Hepatic stellate cell (primary cell): Measurements from ENCODE around the gene ME3.
"Not testable (repeated sequence)": the region's sequence is repeated elsewhere in the genome, so short reads cannot be mapped to it uniquely, and the experiment has no call there.

Source experiments
- DNase-seq: peaks from one replicate; pipeline ENCODE4 v3.0.0; 2011; ENCODE audit warnings: low spot score

ME3 gene

GRCh38 chr11:86587264-86588193, 84.9 kb downstream of the ME3 start:
- no peak for DNase-seq

- DNase-seq: no peak
Observed at GRCh38 chr11:86586307-86586706, 86.1 kb downstream of the ME3 start.

DNA sequence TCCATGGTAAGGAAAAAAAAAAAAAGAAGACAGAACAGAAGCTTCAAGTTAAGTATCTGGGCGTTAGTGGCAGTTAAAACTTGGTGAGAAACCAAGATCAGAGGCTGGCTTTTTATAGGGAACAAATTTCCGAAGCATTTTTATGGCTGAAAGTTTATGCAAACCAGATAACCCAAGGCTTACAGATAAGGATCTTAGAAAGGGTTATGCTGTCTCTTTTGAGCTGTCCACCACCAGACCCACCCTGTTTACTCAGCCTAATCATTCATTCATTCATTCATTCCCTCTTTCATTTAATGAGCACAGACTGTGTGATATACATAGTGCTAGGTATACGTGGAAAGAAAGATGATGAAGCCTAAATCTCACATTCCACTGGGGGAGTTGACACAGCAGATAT, 89.5 kb downstream of the ME3 start:
- no peak for DNase-seq

- DNase-seq: no peak
Observed at GRCh38 chr11:86580535-86580934, 91.9 kb downstream of the ME3 start.

- no peak for DNase-seq
Observed at GRCh38 chr11:86579406-86579731, 93.0 kb downstream of the ME3 start.

- no peak for DNase-seq
Observed at GRCh38 chr11:86578727-86579405, 93.5 kb downstream of the ME3 start.

DNA sequence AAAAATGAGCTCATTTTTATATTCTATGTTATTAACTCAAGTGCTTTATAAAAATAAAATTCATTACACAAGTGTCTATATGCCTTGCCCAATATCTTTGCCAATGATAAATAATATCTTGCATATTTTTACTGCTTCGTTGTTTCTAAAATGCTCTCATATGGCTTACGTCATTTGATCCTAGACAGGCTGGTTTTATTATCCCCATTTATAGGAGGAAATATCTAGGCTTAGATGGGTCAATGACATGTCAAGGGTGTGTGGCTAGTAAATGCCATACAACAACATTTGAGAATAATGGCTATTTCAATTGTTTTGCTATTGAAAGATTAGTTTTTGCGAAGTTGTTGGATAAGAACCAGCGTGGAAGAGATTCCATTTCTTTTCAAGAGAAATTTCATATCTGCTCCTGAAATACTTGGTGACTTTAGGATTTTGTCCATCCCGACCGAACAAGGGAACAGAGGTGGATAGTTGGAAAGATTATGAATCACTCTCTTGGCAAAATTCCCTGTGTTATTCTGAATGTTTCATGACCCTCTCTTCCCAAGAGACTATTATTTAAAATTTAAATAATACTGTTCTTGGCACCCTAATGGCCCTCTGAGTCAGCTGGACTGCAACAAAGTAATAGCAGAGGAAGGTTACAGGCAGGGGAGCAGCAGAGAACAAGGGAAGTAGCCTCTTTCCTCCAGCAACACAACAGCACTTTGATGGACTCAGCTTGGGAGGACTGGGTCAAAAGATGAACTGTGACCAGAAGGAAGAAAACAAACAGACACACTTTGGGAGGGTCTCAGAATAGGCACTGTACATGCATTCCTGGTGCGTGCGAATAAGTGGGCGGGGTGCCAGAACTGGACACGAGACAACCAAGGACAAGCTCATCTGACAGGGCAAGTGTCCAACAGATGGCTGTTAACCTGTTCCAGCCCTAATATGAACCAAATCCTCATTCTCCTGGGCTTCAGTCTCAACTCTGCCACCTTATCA, 94.5 kb downstream of the ME3 start:
- peak; percentile 64 for DNase-seq

- no peak for DNase-seq
Observed at GRCh38 chr11:86576946-86577624, 95.3 kb downstream of the ME3 start.

- no peak for DNase-seq
Observed at GRCh38 chr11:86575927-86576326, 96.5 kb downstream of the ME3 start.

DNA sequence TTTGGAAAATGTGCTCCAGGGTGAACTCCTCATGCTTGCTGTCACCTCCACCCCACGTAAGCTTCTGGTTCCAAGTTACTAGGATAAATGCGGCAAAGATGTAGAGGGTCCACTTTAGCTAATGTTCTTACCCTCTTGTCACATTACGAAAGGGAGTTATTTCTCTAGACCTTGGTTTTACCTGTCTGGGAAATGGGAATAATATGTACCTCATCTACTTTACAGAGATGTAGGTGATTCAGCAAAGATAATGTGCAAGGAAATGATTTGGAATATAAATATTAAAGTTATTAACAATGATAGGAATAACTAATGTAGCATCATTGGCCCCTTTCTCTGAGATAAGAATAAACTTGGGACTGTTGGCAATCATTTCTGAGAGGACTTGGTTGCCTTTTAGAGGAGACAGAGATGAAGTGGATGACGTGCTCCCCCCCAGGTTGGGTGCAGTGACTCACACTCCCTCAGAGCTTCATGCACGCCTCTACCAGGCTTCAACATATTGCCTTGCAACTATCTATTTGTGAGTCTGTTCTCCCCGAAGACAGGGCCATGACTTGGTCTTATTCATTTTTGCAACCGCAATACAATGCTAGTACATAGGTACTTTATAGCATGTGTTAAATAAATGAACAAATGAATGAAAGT, 97.1 kb downstream of the ME3 start:
- DNase-seq: no peak

DNA sequence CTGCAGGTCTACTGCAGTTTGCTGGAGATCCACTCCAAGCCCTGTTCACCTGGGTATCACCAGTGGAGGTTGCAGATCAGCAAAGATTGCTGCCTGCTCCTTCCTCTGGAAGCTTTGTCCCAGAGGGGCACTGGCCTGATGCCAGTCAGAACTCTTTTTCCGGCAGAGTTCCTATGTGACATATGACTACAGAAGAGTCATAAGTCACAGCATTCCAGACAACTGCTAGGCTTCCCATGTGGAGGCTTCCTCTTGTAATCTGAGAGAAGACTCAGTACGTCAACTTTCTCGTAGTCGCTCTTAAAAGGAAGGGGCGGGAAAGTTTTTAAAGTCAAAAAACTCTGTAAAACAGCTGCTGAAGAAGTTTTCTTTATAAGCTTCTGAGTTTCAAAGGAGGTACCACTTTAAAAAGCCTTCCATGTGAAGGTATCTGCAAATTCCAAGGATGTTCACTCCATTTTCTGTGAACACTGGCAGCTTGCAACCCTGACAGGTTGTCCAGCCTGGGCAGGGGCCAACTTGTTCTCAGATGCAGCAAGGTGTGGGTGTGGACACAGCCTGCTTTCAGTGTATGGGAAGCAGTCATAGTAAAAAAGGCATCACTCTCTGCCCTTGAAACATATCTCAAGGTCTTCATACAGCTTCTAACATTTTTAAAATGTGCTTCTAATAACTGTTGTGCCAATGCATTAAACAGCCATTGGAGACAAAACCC, 97.8 kb downstream of the ME3 start:
- no peak for DNase-seq

DNA sequence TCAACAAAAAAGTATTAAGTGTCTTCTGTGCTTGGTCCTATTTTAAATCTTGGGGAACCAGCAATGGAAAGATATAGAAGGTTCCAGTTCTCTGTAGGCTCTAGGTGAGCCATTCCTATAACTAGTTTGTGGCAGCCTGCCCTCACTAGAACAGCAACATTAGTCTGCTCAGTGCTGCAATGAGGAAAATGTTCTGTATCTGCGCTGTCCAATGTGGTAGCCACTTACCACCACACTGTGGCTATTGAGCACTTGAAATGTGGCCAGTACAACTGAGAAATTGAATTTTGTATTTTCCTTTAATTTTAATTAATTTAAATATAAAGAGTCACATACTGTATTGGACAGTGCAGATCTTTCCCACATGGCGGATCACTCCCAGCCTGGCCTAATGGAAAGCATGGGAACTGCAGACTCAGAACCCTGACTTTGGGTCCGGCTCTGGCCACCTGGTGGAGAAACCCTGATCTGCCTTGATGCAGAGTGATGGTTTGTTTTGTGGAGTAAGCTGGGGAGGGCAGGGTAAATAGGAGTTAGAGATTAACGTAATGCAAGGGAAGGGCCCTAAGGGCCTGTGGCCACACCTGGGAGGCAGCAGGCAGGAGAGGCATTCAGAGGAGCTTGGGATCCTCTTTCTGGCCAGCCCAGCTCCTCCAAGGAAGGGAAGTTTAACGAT, 101.0 kb downstream of the ME3 start:
- no peak for DNase-seq

- no peak for DNase-seq
Observed at GRCh38 chr11:86570451-86570850, 102.0 kb downstream of the ME3 start.

GRCh38 chr11:86570020-86570419, 102.4 kb downstream of the ME3 start:
- no peak for DNase-seq

DNA sequence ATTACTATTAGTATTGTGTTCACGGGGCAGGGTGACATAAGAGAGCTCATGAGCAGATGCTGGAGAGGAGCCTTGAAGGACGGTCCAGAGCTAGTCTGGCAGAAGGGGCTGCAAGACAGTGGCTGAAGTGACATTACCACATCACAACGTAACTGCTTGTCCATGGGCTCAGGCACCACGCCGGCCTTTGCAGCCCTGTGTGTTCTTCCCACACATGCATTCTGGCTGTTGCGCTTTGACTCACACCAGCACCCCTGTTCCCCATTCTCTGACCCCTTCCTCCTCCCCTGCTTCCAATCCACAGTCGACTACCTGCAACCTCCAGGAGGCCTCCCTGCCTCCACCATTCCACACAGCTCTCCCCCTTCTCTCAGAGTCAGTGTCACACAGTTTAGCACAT, 103.3 kb downstream of the ME3 start:
- no peak for DNase-seq

- no peak for DNase-seq
Observed at GRCh38 chr11:86565801-86566312, 106.6 kb downstream of the ME3 start.

DNA sequence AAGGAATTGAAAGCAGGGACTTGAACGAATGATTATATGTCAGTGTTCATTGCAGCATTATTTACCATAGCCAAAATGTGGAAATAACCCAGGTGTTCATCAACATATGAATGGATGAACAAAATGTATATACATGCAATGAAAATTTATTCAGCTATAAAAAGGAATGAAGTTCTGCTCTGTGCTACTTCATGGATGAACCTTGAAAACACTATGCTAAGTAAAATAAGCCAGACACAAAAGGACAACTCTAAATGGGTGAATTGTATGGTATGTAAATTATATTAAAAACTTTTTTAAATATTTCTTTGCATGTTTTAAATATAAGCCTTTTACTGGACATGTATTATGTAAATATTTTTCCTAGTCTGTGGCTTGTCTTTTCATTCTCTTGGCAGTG, 107.0 kb downstream of the ME3 start:
- no peak for DNase-seq

- DNase-seq: not testable (repeated sequence)
Observed at GRCh38 chr11:86562842-86563241, 109.6 kb downstream of the ME3 start.

DNA sequence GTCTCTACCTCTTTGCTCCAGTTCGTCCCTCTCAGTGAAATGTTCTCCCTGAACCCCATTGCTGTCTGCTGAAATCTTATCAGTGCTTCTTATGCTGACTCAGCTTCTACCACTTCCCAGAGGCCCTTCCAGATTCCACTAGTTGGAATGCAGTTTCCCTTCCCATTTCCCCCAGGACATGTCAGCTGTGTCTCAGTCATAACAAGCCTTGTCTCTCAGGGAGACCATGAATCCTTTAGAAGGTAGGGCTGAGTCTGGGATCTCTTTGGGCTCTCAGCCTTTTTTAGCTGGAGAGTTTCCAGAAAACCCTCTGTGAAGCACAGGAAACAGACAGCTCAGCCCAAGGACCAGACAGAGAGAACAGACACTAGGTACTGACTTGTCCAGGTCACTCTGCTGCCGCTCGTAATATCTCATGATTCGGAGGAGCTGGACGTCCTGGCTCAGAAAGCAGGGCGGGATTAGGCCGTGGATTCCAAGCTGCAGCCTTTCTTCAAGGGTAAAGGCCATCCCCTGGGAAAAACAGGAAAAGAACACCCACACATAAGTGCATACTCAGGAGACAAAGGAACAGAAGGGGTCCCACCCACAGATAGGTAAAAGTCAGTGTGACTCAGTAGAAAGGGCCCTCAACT, 113.0 kb downstream of the ME3 start:
- DNase-seq: peak; percentile 77
